NT2/D1 (cell line): ENCODE data around the gene STARD5.
A peak's percentile ranks its signal among the peaks of the same experiment; 100 is the strongest.

ENCODE experiments used
- DNase-seq: peaks from one replicate; pipeline ENCODE4 v3.0.0-alpha.2; 2011; ENCODE audit warnings: low read depth, low spot score
- H3K27me3 ChIP-seq: 2 replicates; pipeline ENCODE4 v1.6.0; 2011; ENCODE audit warnings: mild to moderate bottlenecking; ENCODE audit not compliant: insufficient read length, insufficient read depth
- H3K36me3 ChIP-seq: 2 replicates; pipeline ENCODE4 v1.6.1; 2011; ENCODE audit warnings: mild to moderate bottlenecking, low read length, mixed read lengths; ENCODE audit not compliant: insufficient read depth, insufficient read length
- H3K4me1 ChIP-seq: 2 replicates; pipeline ENCODE4 v1.5.1; 2011; ENCODE audit not compliant: insufficient read depth, insufficient read length
- H3K4me3 ChIP-seq: 2 replicates; pipeline ENCODE4 v1.5.1; 2011; ENCODE audit warnings: low read depth; ENCODE audit not compliant: insufficient read length
- H3K9ac ChIP-seq: 2 replicates; pipeline ENCODE4 v1.6.0; 2011; ENCODE audit warnings: low read depth; ENCODE audit not compliant: insufficient read length
- H3K9me3 ChIP-seq: 2 replicates; pipeline ENCODE4 v1.5.1; 2011; ENCODE audit warnings: mild to moderate bottlenecking, low read length; ENCODE audit not compliant: insufficient read depth
- SUZ12 ChIP-seq: IDR thresholded peaks from 2 replicates; pipeline ENCODE4 v1.6.1; 2011; ENCODE audit not compliant: insufficient read length, insufficient read depth; ENCODE audit errors: extremely low read depth
- YY1 ChIP-seq: IDR thresholded peaks from 2 replicates; pipeline ENCODE4 v1.6.1; 2011; ENCODE audit not compliant: insufficient read length, insufficient read depth
- ZNF274 ChIP-seq: IDR thresholded peaks from 2 replicates; pipeline ENCODE4 v1.6.1; 2011; ENCODE audit warnings: mild to moderate bottlenecking, low read depth, low read length

STARD5 gene

GRCh38 chr15:81271761-81272644, 51.9 kb downstream of the STARD5 start:
- TF ChIP-seq SUZ12, result no peak
- TF ChIP-seq ZNF274, result no peak
- TF ChIP-seq YY1, result no peak
- H3K4me3 ChIP-seq, result no peak overlapping the region
- H3K27me3 ChIP-seq, result no peaks in the 10 kb centered on the region
- peaks cover 11% of the 10 kb centered on the region for H3K9me3 ChIP-seq
- DNase-seq, result no peak
- H3K36me3 ChIP-seq, result no peaks in the 10 kb centered on the region
- H3K9ac ChIP-seq, result no peak overlapping the region
- no peaks in the 10 kb centered on the region for H3K4me1 ChIP-seq

DNA sequence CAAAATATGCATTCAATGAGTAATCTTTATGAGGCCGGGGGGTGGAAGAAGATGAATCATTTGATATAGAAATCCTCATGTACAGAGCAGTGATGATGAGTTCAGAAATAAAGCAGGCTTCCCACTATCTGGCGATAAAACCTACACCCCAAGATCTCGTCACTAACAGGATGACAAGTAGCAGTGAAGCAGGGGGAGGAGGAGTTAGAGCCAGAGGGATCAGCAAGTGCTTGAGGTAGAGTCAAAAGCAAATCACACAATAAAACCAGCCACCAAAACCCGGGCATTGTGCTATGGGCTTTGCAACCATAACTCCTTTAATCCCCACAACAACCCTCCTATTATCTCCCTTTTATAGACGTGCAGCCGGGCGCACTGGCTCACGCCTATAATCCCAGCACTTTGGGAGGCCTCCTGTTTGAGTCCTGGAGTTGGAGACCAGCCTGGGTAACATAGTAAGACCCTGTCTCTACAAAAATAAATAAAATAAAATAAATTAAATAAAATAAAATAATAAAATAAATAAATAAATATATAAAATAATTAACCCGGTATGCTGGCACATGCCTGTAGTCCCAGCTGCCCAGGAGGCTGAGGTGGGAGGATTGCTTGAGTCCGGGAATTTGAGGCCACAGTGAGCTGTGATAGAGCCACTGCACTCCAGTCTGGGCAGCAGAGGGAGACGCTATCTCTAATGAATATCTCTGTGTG, 53.0 kb downstream of the STARD5 start:
- Histone ChIP-seq H3K27me3 (no peaks in the 10 kb centered on the region), H3K4me1 (no peaks in the 10 kb centered on the region), H3K9me3 (0 out of 2 replicates have a peak, but pooled peaks cover under 1% of the 10 kb centered on the region), H3K4me3 (no peak overlapping the region), H3K9ac (no peak overlapping the region), H3K36me3 (no peaks in the 10 kb centered on the region)
- TF ChIP-seq YY1 (no peak), ZNF274 (no peak), SUZ12 (no peak)
- no peak for DNase-seq

- H3K27me3 ChIP-seq, result no peaks in the 10 kb centered on the region
Measured at GRCh38 chr15:81270188-81270587, 53.8 kb downstream of the STARD5 start.

DNA sequence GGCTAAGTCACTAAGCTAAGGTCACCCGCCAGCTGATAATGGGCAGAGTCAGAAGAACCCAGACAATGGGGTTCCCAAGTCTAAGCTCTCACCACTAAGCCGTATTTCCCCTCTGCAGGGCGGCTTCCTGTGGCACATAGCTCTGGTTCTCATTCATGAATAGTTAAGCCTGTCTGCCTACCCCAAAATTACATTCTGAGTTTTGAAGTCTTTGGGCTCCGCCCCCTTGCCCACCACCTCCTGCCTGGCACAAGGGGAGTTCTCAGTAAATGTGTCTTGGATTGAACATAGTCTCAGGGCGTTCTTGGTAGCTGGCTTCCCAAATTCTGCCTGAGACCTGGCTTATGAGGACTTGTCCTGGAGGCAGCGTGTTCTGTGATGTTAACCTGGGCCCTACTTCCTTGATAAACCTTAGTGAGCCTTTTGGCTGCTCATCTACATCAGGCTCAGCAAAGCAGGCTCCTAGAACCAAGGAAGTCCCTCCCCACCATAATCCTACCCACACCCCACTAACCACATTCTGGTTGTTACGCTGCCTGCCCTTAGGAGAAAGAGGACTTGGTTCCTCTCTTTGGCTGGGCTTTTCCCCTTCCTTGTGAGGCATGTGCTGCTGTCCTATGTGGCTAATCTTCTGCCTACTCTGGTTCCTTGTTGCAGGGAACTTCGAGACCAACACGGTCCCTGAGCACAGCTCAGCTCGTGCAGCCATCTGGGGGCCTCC, 54.9 kb downstream of the STARD5 start:
- H3K4me1 ChIP-seq, result no peaks in the 10 kb centered on the region
- no peaks in the 10 kb centered on the region for H3K9me3 ChIP-seq
- no peak overlapping the region for H3K9ac ChIP-seq
- H3K27me3 ChIP-seq, result no peaks in the 10 kb centered on the region
- no peaks in the 10 kb centered on the region for H3K36me3 ChIP-seq
- TF ChIP-seq SUZ12 (no peak), YY1 (no peak), ZNF274 (no peak)
- no peak for DNase-seq
- no peak overlapping the region for H3K4me3 ChIP-seq

More at GRCh38 chr15:81270188-81270587, 53.8 kb downstream of the STARD5 start:
- Histone ChIP-seq H3K36me3 (no peaks in the 10 kb centered on the region), H3K9ac (no peak overlapping the region), H3K4me1 (no peaks in the 10 kb centered on the region), H3K9me3 (no peaks in the 10 kb centered on the region), H3K4me3 (no peak overlapping the region)
- no peak for TF ChIP-seq ZNF274
- no peak for TF ChIP-seq SUZ12
- no peak for TF ChIP-seq YY1
- no peak for DNase-seq

DNA sequence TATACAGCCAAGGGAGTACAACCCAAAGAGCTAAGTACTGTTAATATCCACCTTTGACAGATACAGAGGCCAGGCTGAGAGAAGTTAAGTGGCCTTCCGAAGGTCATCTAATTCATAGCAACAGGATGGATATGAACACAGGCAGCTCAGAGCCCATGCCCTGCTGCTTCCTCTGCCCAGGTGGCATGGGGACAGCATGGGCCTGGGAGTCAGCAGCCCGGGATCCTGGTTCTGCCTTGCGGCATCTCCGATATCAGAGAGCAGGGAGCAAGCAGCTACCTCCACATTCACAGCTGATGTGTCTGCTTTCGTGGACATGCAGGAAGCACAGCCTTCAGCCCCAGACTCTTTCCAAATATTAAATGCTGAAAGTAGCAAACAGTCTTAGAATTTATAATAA, 55.6 kb downstream of the STARD5 start:
- Histone ChIP-seq H3K36me3 (no peaks in the 10 kb centered on the region), H3K9ac (no peak overlapping the region), H3K27me3 (no peaks in the 10 kb centered on the region), H3K4me1 (no peaks in the 10 kb centered on the region), H3K4me3 (no peak overlapping the region), H3K9me3 (no peaks in the 10 kb centered on the region)
- TF ChIP-seq ZNF274 (no peak), SUZ12 (no peak), YY1 (no peak)
- DNase-seq, result no peak

DNA sequence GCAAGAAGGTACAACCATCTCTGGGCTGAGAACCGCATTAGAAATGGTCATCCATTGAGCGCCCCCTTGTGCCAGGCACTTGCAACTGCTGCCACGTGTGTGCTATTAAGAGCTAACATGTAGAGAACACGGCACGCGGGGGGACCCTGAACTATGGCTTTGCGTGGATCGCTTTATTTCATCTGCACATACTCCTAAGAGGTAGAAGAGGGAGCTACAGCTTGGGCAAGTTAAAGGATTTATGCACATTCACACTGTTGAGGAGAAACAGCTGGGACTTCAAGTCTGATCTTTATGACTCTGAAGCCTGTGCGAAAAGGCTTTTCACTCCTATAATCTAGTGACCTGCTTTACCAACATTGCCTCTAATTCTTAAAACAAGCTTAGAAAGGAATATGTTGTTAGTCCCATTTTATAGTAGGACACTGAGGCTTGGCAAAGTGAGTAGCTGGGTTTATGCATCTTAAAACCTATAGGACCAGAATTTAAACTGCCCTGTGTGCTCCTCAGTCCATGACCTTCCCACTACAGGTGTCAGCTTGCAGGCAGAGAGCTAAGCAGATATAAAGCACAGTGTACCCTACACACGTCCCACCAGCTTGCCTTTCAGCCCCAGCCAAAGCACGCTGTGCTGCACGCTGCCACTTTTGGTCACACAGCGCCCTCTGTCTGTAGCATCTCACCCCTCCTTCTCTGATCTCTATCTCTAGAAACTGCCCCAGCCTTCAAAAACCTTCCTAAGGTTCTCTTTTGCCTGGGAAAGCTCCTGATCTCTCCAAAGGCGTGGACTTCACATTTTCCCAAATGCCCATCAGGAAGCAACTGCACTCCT, 57.8 kb downstream of the STARD5 start:
- DNase-seq, result peak; percentile 81
- Histone ChIP-seq H3K27me3 (no peaks in the 10 kb centered on the region), H3K4me1 (no peaks in the 10 kb centered on the region), H3K9me3 (no peaks in the 10 kb centered on the region), H3K9ac (peak overlapping the region; percentile 7), H3K4me3 (no peak overlapping the region), H3K36me3 (no peaks in the 10 kb centered on the region)
- no peak for TF ChIP-seq YY1
- TF ChIP-seq ZNF274, result no peak
- no peak for TF ChIP-seq SUZ12
